Right forelimb (tissue), 1 donor: Measurements from ENCODE around the gene ACOD1.
"Not testable (repeated sequence)": the region's sequence is repeated elsewhere in the genome, so short reads cannot be mapped to it uniquely, and the experiment has no call there.

ENCODE experiments used
- DNase-seq: peaks from one replicate; pipeline ENCODE4 v3.0.0-alpha.2; 2018

ACOD1 gene

GRCh38 chr13:76955193-76955592 lies 6.9 kb downstream of the ACOD1 start:
- DNase-seq = no peak

- no peak for DNase-seq
Measured at GRCh38 chr13:76955661-76956060, 7.3 kb downstream of the ACOD1 start.

- no peak for DNase-seq
Measured at GRCh38 chr13:76958841-76959432, 10.6 kb downstream of the ACOD1 start.

- DNase-seq = not testable (repeated sequence)
Measured at GRCh38 chr13:76959734-76960133, 11.4 kb downstream of the ACOD1 start.

GRCh38 chr13:76965759-76966421 lies 17.6 kb downstream of the ACOD1 start:
- peak; percentile 81 for DNase-seq

- no peak for DNase-seq
Measured at GRCh38 chr13:76967031-76967430, 18.7 kb downstream of the ACOD1 start.

- DNase-seq = no peak
Measured at GRCh38 chr13:76968041-76968440, 19.7 kb downstream of the ACOD1 start.

- no peak for DNase-seq
Measured at GRCh38 chr13:76969488-76970365, 21.4 kb downstream of the ACOD1 start.

- no peak for DNase-seq
Measured at GRCh38 chr13:76971215-76971614, 22.9 kb downstream of the ACOD1 start.

GRCh38 chr13:76971851-76972829 lies 23.8 kb downstream of the ACOD1 start:
- no peak for DNase-seq

GRCh38 chr13:76973920-76974617 lies 25.8 kb downstream of the ACOD1 start:
- no peak for DNase-seq

GRCh38 chr13:76974618-76974975 lies 26.3 kb downstream of the ACOD1 start:
- DNase-seq = no peak

GRCh38 chr13:76975863-76976262 lies 27.6 kb downstream of the ACOD1 start:
- DNase-seq = no peak

- DNase-seq = no peak
Measured at GRCh38 chr13:76976490-76976889, 28.2 kb downstream of the ACOD1 start.

GRCh38 chr13:76976929-76977328 lies 28.6 kb downstream of the ACOD1 start:
- DNase-seq = no peak

GRCh38 chr13:76980075-76980718 lies 31.9 kb downstream of the ACOD1 start:
- DNase-seq = peak; percentile 89

- no peak for DNase-seq
Measured at GRCh38 chr13:76982061-76982460, 33.8 kb downstream of the ACOD1 start.

- DNase-seq = no peak
Measured at GRCh38 chr13:76983676-76984075, 35.4 kb downstream of the ACOD1 start.

GRCh38 chr13:76991432-76991795 lies 43.1 kb downstream of the ACOD1 start:
- DNase-seq = no peak

GRCh38 chr13:76991796-76992547 lies 43.7 kb downstream of the ACOD1 start, which contains the start of gene CLN5:
Gene CLN5, plus strand, starts transcription at chr13:76992081. Its CDS starts 18 bp downstream, at chr13:76992099.
- DNase-seq = peak; percentile 91

- peak; percentile 56 for DNase-seq
Measured at GRCh38 chr13:76992548-76993001, 44.3 kb downstream of the ACOD1 start.
